ENCODE data around the gene CASTOR1.

- TF ChIP-seq CTCF (IDR thresholded peaks at IDR 0.05; ENCODE audit: extremely low read depth in 1 of 2, insufficient read depth in 1 of 2, low read depth in 1 of 2, low read length in 2 of 2) (no peak), MAX (IDR thresholded peaks at IDR 0.05; ENCODE audit: insufficient read depth, insufficient read length) (no peak), EZH2 (IDR thresholded peaks at IDR 0.05; ENCODE audit: borderline replicate concordance, low read depth, low read length, severe bottlenecking) (no peak)
Observed at GRCh38 chr22:30321461-30321860, 32.2 kb upstream of the CASTOR1 start.

Measured in endothelial cell of umbilical vein (primary cell).